SU-DHL-6 (cell line): ENCODE results near the gene FGF5.

ENCODE experiments used
- H2AFZ ChIP-seq: fragments of 200-600 bp; sonication (generic); 2 replicates; pipeline ENCODE4 v1.6.1; 2014; ENCODE audit warnings: low read depth, mild to moderate bottlenecking, moderate library complexity, mixed read lengths, antibody characterized with exemption, low read length; ENCODE audit not compliant: severe bottlenecking
- H3F3A ChIP-seq: fragments of 200-600 bp; shearing (Covaris generic); 2 replicates; pipeline ENCODE4 v1.6.0; 2016; ENCODE audit warnings: antibody characterized with exemption, mild to moderate bottlenecking; ENCODE audit not compliant: insufficient read depth
- H3K27ac ChIP-seq: fragments of 200-600 bp; sonication (generic); 2 replicates; pipeline ENCODE4 v1.5.1; 2016; ENCODE audit warnings: low read depth, mild to moderate bottlenecking, low read length, moderate library complexity, mixed read lengths
- H3K27me3 ChIP-seq: fragments of 200-600 bp; sonication (generic), shearing (Covaris generic); 2 replicates; pipeline ENCODE4 v1.6.0; 2014; ENCODE audit warnings: mild to moderate bottlenecking, low read length
- H3K36me3 ChIP-seq: fragments of 200-600 bp; sonication (generic); 2 replicates; pipeline ENCODE4 v1.6.1; 2014; ENCODE audit warnings: mild to moderate bottlenecking, low read length, mixed read lengths
- H3K4me2 ChIP-seq: fragments of 300-600, 200-600 bp; shearing (Covaris generic), sonication (generic); 2 replicates; pipeline ENCODE4 v1.6.0; 2014; ENCODE audit warnings: low read length, low read depth, mild to moderate bottlenecking; ENCODE audit not compliant: poor library complexity, severe bottlenecking
- H3K4me3 ChIP-seq: fragments of 200-600 bp; sonication (generic); 2 replicates; pipeline ENCODE4 v1.5.1; 2014; ENCODE audit warnings: antibody characterized with exemption, low read length, mild to moderate bottlenecking, mixed read lengths; ENCODE audit not compliant: insufficient read depth, poor library complexity, severe bottlenecking
- H3K79me2 ChIP-seq: fragments of 200-600 bp; sonication (generic); 2 replicates; pipeline ENCODE4 v1.6.1; 2014; ENCODE audit warnings: mild to moderate bottlenecking, low read length, moderate library complexity; ENCODE audit not compliant: insufficient read depth
- H3K9ac ChIP-seq: fragments of 200-600 bp; sonication (generic); 2 replicates; pipeline ENCODE4 v1.7.0; 2014; ENCODE audit warnings: mild to moderate bottlenecking, low read length
- H3K9me2 ChIP-seq: fragments of 200-600 bp; sonication (generic); replicated peaks from 2 replicates; pipeline ENCODE4 v1.6.1; 2014; ENCODE audit warnings: low read length; ENCODE audit not compliant: insufficient read depth
- H3K9me3 ChIP-seq: fragments of 200-600 bp; sonication (generic); 2 replicates; pipeline ENCODE4 v1.6.1; 2014; ENCODE audit warnings: low read length, mixed read lengths; ENCODE audit not compliant: insufficient read depth
- H4K20me1 ChIP-seq: fragments of 200-600 bp; sonication (generic); 2 replicates; pipeline ENCODE4 v1.6.1; 2014; ENCODE audit warnings: low read depth, mild to moderate bottlenecking, antibody characterized with exemption, low read length, moderate library complexity, mixed read lengths
- CTCF ChIP-seq: fragments of 200-600 bp; sonication (generic); IDR thresholded peaks from one replicate; pipeline ENCODE4 v1.5.1; 2017; ENCODE audit warnings: antibody characterized with exemption, mild to moderate bottlenecking, low read length, moderate library complexity; ENCODE audit not compliant: insufficient read depth, poor library complexity, severe bottlenecking
- EZH2phosphoT487 ChIP-seq: fragments of 200-600 bp; sonication (generic), shearing (Covaris generic); conservative IDR thresholded peaks from 2 replicates; pipeline ENCODE4 v1.6.1; 2018; ENCODE audit warnings: mild to moderate bottlenecking, antibody characterized with exemption, low read length, moderate library complexity, mixed read lengths

Gene FGF5

GRCh38 chr4:80305466-80305865, 39.0 kb downstream of the FGF5 start:
- Histone ChIP-seq H3K79me2 (no peaks in the 10 kb centered on the region), H2AFZ (no peak overlapping the region), H3K9me3 (no peaks in the 10 kb centered on the region), H3K9ac (no peak overlapping the region), H3K4me3 (no peak overlapping the region), H3F3A (no peaks in the 10 kb centered on the region), H3K9me2 (no peaks in the 10 kb centered on the region), H4K20me1 (no peaks in the 10 kb centered on the region), H3K27ac (no peak overlapping the region), H3K27me3 (no peaks in the 10 kb centered on the region), H3K4me2 (no peak overlapping the region), H3K36me3 (no peaks in the 10 kb centered on the region)
- TF ChIP-seq EZH2phosphoT487 = no peak
- TF ChIP-seq CTCF = no peak

GRCh38 chr4:80306260-80306659, 39.8 kb downstream of the FGF5 start:
- Histone ChIP-seq H2AFZ (no peak overlapping the region), H3K36me3 (no peaks in the 10 kb centered on the region), H3K4me2 (no peak overlapping the region), H3K4me3 (no peak overlapping the region), H4K20me1 (no peaks in the 10 kb centered on the region), H3K27ac (no peak overlapping the region), H3K9me3 (no peaks in the 10 kb centered on the region), H3K9me2 (no peaks in the 10 kb centered on the region), H3F3A (no peaks in the 10 kb centered on the region), H3K27me3 (no peaks in the 10 kb centered on the region), H3K9ac (no peak overlapping the region), H3K79me2 (no peaks in the 10 kb centered on the region)
- TF ChIP-seq EZH2phosphoT487 (no peak), CTCF (no peak)

DNA sequence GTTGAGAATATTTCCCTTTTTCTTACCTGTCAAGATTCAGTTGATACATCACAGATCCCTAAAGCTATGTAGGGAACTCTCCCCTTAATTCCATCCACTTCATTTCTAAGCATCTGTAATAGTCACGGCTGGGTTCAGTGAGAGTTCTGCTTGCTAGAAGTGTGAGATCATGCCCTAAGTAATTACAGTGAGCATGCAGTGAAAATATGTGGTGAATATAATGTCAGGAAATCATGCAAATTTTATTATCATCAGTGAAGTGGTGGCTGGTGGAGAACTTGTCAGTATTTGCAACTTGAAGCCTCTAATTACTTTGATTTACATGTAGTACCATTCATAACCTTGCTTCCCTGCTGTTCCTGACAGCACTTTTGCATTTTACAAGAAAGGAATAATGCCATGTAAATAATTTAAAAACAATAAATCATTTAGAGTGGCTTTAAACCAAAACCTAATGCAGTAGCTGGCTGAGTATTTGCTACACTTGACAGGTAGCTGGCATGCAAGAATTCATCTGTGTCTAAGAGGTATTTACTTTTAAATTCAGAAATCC, 40.8 kb downstream of the FGF5 start:
- no peaks in the 10 kb centered on the region for H3F3A ChIP-seq
- H2AFZ ChIP-seq = no peak overlapping the region

More for the DNA sequence above, 40.8 kb downstream of the FGF5 start:
- no peaks in the 10 kb centered on the region for H3K9me2 ChIP-seq
- no peaks in the 10 kb centered on the region for H4K20me1 ChIP-seq
- TF ChIP-seq EZH2phosphoT487 (no peak), CTCF (no peak)
- H3K4me2 ChIP-seq = no peak overlapping the region
- H3K36me3 ChIP-seq = no peaks in the 10 kb centered on the region
- no peak overlapping the region for H3K27ac ChIP-seq
- no peaks in the 10 kb centered on the region for H3K79me2 ChIP-seq
- H3K9me3 ChIP-seq = no peaks in the 10 kb centered on the region
- no peak overlapping the region for H3K4me3 ChIP-seq
- H3K9ac ChIP-seq = no peak overlapping the region
- H3K27me3 ChIP-seq = no peaks in the 10 kb centered on the region
